GM08714 (cell line): ENCODE data around the gene LTBP2.

Experiments used
- H3K4me3 ChIP-seq: fragments of 200-500 bp; sonication (Bioruptor generic); 2 replicates; pipeline ENCODE4 v1.5.1; 2014; ENCODE audit warnings: mild to moderate bottlenecking, low read length, inconsistent platforms
- ZNF274 ChIP-seq: IDR thresholded peaks from 2 replicates; pipeline ENCODE4 v1.6.1; 2012; ENCODE audit warnings: mild to moderate bottlenecking, low read depth, low read length

Gene LTBP2

GRCh38 chr14:74647678-74648461 is 35.8 kb upstream of the LTBP2 start:
- no peak for TF ChIP-seq ZNF274
- no peak overlapping the region for H3K4me3 ChIP-seq

- no peak overlapping the region for H3K4me3 ChIP-seq
- no peak for TF ChIP-seq ZNF274
Observed at GRCh38 chr14:74647061-74647677, 35.1 kb upstream of the LTBP2 start.

GRCh38 chr14:74645756-74646470 is 33.9 kb upstream of the LTBP2 start:
- no peak for TF ChIP-seq ZNF274
- H3K4me3 ChIP-seq = no peak overlapping the region

- no peak for TF ChIP-seq ZNF274
Observed at GRCh38 chr14:74645244-74645643, 33.2 kb upstream of the LTBP2 start.

GRCh38 chr14:74641601-74642391 is 29.8 kb upstream of the LTBP2 start:
- TF ChIP-seq ZNF274 = no peak
- H3K4me3 ChIP-seq = no peak overlapping the region

More at GRCh38 chr14:74645244-74645643, 33.2 kb upstream of the LTBP2 start:
- no peak overlapping the region for H3K4me3 ChIP-seq

- no peak overlapping the region for H3K4me3 ChIP-seq
- TF ChIP-seq ZNF274 = no peak
Observed at GRCh38 chr14:74638966-74639365, 26.9 kb upstream of the LTBP2 start.

- no peak for TF ChIP-seq ZNF274
- H3K4me3 ChIP-seq = no peak overlapping the region
Observed at GRCh38 chr14:74638066-74638465, 26.0 kb upstream of the LTBP2 start.

- TF ChIP-seq ZNF274 = no peak
Observed at GRCh38 chr14:74637178-74637550, 25.1 kb upstream of the LTBP2 start.

GRCh38 chr14:74636424-74637177 is 24.6 kb upstream of the LTBP2 start:
- TF ChIP-seq ZNF274 = no peak
- no peak overlapping the region for H3K4me3 ChIP-seq

More at GRCh38 chr14:74637178-74637550, 25.1 kb upstream of the LTBP2 start:
- H3K4me3 ChIP-seq = no peak overlapping the region

- TF ChIP-seq ZNF274 = no peak
Observed at GRCh38 chr14:74635847-74636246, 23.8 kb upstream of the LTBP2 start.

GRCh38 chr14:74634964-74635363 is 22.9 kb upstream of the LTBP2 start:
- H3K4me3 ChIP-seq = no peak overlapping the region
- no peak for TF ChIP-seq ZNF274

More at GRCh38 chr14:74635847-74636246, 23.8 kb upstream of the LTBP2 start:
- H3K4me3 ChIP-seq = no peak overlapping the region

- H3K4me3 ChIP-seq = no peak overlapping the region
- no peak for TF ChIP-seq ZNF274
Observed at GRCh38 chr14:74634481-74634880, 22.4 kb upstream of the LTBP2 start.
